Dendritic cell treated with granulocyte-macrophage colony-stimulating factor and Interleukin-4, amounts not matched to agents 40 ng/mL and 50 ng/mL, for 4 days (primary cell): Measurements from ENCODE around the gene ITSN1.

Source experiments
- H3K27ac Mint-ChIP-seq: one replicate; pipeline ENCODE4 v1.8.0; 2022; ENCODE audit warnings: mild to moderate bottlenecking, mixed read lengths
- H3K27me3 Mint-ChIP-seq: one replicate; pipeline ENCODE4 v1.8.0; 2022; ENCODE audit warnings: mild to moderate bottlenecking, mixed read lengths
- H3K36me3 Mint-ChIP-seq: one replicate; pipeline ENCODE4 v1.8.0; 2022; ENCODE audit warnings: low read depth, mixed read lengths
- H3K4me1 Mint-ChIP-seq: one replicate; pipeline ENCODE4 v1.8.0; 2022; ENCODE audit warnings: low read depth, mixed read lengths
- H3K4me3 Mint-ChIP-seq: one replicate; pipeline ENCODE4 v1.8.0; 2022; ENCODE audit warnings: mild to moderate bottlenecking, moderate library complexity, mixed read lengths
- H3K9me3 Mint-ChIP-seq: one replicate; pipeline ENCODE4 v1.8.0; 2022; ENCODE audit warnings: mixed read lengths
- intact Hi-C: fragments of 100-400 bp; cut with micrococcal nuclease; formaldehyde crosslinking; loops from one replicate; pipeline ENCODE4 v1.15.0; 2022

ITSN1 gene

DNA sequence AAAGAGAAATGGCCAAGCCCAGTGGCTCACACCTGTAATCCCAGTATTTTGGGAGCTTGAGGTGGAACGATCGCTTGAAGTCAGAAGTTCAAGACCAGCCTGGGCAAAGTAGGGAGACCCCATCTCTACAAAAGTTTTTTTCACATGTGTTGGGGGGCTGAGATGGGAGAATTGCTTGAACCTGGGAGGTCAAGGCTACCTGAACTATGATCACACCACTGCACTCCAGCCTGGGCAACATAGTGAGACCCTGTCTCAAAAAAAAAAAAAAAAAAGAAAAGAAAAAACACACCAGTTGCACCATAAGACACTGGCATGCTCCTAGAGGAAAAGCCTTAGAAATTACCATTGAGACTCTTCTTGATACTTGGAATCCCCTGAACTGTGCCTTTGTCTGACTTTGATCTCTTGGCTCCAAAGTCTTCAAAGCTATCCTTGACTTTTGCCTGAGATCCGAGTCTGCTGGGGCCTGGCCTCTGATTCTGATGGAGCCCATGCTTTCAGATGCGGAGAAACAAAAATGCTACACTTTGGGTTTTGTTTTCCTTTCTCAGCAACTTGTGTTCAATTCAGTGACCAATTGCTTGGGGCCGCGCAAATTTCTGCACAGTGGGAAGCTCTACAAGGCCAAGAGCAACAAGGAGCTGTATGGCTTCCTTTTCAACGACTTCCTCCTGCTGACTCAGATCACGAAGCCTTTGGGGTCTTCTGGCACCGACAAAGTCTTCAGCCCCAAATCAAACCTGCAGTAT, 239.6 kb downstream of the ITSN1 start:
- intact Hi-C loops: no loop called here
- H3K4me1 Mint-ChIP-seq: no peaks in the 10 kb centered on the region
- H3K9me3 Mint-ChIP-seq: no peaks in the 10 kb centered on the region
- H3K27me3 Mint-ChIP-seq: no peaks in the 10 kb centered on the region
- no peaks in the 10 kb centered on the region for H3K36me3 Mint-ChIP-seq
- no peak overlapping the region for H3K27ac Mint-ChIP-seq
- no peak overlapping the region for H3K4me3 Mint-ChIP-seq

DNA sequence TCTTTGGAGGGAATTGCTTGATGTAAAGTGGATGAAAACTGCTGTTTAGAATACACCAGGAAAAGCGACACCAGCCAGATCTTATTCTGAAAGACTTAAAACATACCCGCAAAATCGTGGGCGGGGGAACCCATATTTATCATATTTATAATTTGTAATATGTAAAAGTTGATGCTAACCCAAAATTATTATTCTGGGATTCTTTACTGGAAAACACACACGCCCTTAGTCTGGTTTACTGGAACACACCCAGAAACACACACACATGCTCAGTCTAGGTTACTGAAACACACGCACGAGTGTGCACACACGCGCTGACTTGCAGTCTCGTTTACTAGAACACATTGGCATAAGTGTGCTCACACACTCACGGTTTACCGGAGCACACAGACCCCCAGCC, 240.8 kb downstream of the ITSN1 start:
- Mint-ChIP-seq H3K4me1 (no peaks in the 10 kb centered on the region), H3K4me3 (no peak overlapping the region), H3K27ac (no peak overlapping the region), H3K9me3 (no peaks in the 10 kb centered on the region), H3K36me3 (no peaks in the 10 kb centered on the region), H3K27me3 (no peaks in the 10 kb centered on the region)
- intact Hi-C loops: no loop called here

DNA sequence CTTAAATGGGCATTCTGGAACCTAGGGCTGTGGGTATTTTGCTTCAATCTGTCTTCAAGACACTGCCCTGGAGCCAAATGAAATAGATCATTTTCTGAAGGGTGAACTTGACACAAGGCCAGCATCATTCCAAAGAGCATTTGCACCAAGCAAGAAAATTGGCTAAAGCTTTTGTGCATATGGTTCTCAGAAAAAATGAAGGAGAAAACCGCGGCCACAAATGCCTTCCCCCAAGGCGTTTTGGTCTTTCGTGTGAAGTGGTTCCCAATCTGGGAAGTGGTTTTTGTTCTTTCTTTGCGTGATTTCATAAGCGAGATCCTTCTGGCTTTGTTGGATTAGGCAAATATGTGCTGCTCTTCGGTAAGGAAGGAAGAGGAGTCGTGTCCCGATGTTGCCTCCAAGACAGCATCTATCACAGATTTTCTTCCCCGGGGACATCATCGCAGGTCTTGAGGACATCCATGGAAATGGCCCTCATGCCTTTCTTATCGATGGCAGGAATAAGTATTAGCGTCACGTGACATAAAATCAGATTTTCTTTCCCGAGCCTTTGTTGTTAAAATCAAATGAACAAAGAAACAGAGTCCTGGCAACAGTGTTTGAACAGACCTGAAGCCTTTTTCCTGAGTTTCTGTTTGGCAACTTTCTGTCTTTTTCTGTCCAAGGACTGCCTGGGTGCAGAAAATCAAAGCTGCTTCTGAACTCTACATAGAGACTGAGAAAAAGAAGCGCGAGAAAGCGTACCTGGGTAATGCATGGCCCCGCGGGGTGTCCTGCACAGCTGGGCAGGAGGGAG, 242.3 kb downstream of the ITSN1 start:
- Mint-ChIP-seq H3K9me3 (no peaks in the 10 kb centered on the region), H3K4me3 (no peak overlapping the region), H3K27ac (no peak overlapping the region), H3K36me3 (no peaks in the 10 kb centered on the region), H3K4me1 (no peaks in the 10 kb centered on the region), H3K27me3 (no peaks in the 10 kb centered on the region)
- intact Hi-C loops: no loop called here

- intact Hi-C loops: no loop called here
- no peak overlapping the region for H3K4me3 Mint-ChIP-seq
- H3K27ac Mint-ChIP-seq: no peak overlapping the region
These were observed 242.8 kb downstream of the ITSN1 start for GRCh38 chr21:33885172-33885514.

GRCh38 chr21:33886321-33886720, 244.0 kb downstream of the ITSN1 start:
- no peaks in the 10 kb centered on the region for H3K36me3 Mint-ChIP-seq

More at GRCh38 chr21:33885172-33885514, 242.8 kb downstream of the ITSN1 start:
- Mint-ChIP-seq H3K27me3 (no peaks in the 10 kb centered on the region), H3K36me3 (no peaks in the 10 kb centered on the region), H3K9me3 (no peaks in the 10 kb centered on the region), H3K4me1 (no peaks in the 10 kb centered on the region)

DNA sequence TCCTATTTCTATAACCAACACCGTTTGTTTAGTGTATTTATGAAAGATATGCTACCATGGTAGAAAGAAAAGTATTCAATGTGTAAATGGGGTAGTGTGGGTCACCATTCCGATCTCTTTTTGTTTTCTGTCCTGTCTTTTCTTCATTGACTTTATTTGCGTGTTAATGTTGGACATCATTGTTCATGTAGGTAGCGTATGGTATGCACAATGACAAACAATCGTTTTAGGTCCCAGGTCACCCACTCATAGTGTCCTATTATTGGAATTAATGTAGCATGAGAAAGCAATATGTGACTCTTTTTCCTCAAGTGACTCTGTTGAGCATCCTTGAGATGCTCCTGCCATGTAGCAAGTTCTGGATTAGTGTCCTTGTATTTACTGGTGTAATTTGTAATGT, 247.9 kb downstream of the ITSN1 start:
- Mint-ChIP-seq H3K27me3 (peaks cover 7% of the 10 kb centered on the region), H3K4me3 (no peak overlapping the region), H3K9me3 (no peaks in the 10 kb centered on the region), H3K27ac (no peak overlapping the region), H3K4me1 (peaks cover 8% of the 10 kb centered on the region), H3K36me3 (no peaks in the 10 kb centered on the region)
- intact Hi-C loops: loop anchor here (10.0 kb wide), 1 partner anchor 285 kb away; no protein-coding TSS in a partner anchor

More at GRCh38 chr21:33886321-33886720, 244.0 kb downstream of the ITSN1 start:
- Mint-ChIP-seq H3K27ac (no peak overlapping the region), H3K9me3 (no peaks in the 10 kb centered on the region), H3K27me3 (no peaks in the 10 kb centered on the region), H3K4me3 (no peak overlapping the region), H3K4me1 (no peaks in the 10 kb centered on the region)
- intact Hi-C loops: no loop called here

- Mint-ChIP-seq H3K27ac (no peak overlapping the region), H3K9me3 (no peaks in the 10 kb centered on the region), H3K27me3 (peaks cover 12% of the 10 kb centered on the region), H3K4me1 (peaks cover 12% of the 10 kb centered on the region), H3K4me3 (no peak overlapping the region), H3K36me3 (no peaks in the 10 kb centered on the region)
- intact Hi-C loops: loop anchor here (10.0 kb wide), 1 partner anchor 288 kb away; no protein-coding TSS in a partner anchor
These were observed 250.6 kb downstream of the ITSN1 start for GRCh38 chr21:33892853-33893252.

DNA sequence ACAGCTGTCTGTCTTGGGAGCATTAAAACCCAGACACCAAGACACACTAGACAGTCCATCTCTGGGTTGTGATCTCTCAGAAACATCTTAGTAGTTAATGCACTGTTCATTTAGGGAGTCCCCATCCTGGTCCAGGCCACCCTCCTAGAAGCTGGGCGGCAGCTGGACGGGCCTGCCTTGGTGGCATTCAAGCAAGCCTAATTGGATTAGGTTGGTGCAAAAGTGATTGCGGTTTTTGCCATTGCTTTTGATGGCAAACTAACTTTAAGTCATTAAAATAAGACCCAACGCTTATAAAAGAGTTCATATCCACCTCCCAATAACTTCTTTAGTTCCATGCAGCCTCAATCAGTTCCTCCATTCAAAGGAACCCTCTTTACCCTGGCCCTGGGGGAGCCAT, 251.6 kb downstream of the ITSN1 start:
- no peak overlapping the region for H3K4me3 Mint-ChIP-seq
- intact Hi-C loops: loop anchor here (10.0 kb wide), 1 partner anchor 289 kb away; no protein-coding TSS in a partner anchor
- H3K27ac Mint-ChIP-seq: no peak overlapping the region
- peaks cover 12% of the 10 kb centered on the region for H3K27me3 Mint-ChIP-seq
- no peaks in the 10 kb centered on the region for H3K9me3 Mint-ChIP-seq
- no peaks in the 10 kb centered on the region for H3K36me3 Mint-ChIP-seq
- H3K4me1 Mint-ChIP-seq: peaks cover 12% of the 10 kb centered on the region

DNA sequence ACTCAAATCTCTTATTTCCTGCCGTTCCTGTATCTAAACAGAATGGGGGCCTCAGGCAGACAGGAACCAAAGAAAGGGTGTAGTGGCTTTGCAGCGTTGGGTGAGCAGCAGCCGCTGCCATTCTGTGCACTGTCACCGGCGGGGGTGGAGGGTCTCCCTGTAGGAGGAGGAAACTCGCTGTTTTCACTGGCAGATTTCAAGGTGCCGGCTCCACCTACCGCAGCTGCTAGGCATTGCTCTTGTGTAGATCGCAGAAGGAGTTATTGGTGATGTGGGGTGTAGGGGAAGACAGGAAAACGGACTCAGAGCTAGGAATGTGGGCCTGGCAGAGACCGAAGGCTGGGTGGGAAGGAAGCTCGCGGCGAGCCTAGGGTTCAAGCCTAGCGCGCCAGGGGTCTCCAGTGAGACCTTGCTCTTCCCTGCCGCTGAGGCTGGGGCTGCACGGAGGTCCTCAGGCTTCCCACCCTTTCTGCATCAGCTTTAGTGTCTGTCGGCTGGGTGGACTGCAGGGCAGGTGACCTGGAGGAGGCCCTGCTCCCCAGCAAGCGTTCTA, 252.5 kb downstream of the ITSN1 start:
- no peaks in the 10 kb centered on the region for H3K9me3 Mint-ChIP-seq
- H3K36me3 Mint-ChIP-seq: peaks cover 7% of the 10 kb centered on the region
- peaks cover 12% of the 10 kb centered on the region for H3K27me3 Mint-ChIP-seq
- peak overlapping the region; percentile 14 for H3K27ac Mint-ChIP-seq
- H3K4me1 Mint-ChIP-seq: peaks cover 12% of the 10 kb centered on the region
- intact Hi-C loops: loop anchor here (10.0 kb wide), 1 partner anchor 290 kb away; no protein-coding TSS in a partner anchor
- peak overlapping the region; percentile 50 for H3K4me3 Mint-ChIP-seq

DNA sequence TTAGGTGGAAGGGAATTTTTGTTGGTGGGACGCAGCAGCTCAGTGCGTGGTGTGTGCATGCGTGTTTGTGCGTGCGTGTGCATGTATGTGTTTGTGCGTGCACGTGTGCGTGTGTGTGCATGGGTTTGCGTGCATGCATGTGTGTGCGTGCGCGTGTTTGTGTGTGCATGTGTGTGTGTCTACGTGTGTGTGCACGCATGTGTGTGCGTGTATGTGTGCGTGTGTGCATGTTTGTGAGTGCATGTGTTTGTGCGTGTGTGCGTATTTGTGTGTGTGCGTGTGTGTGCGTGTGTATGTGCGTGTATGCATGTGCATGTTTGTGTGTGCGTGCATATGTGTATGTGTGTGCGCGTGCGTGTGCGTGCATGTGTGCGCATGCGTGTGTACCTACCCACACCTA, 253.1 kb downstream of the ITSN1 start:
- Mint-ChIP-seq H3K27ac (no peak overlapping the region), H3K4me1 (peaks cover 12% of the 10 kb centered on the region), H3K4me3 (no peak overlapping the region), H3K36me3 (peaks cover 8% of the 10 kb centered on the region), H3K9me3 (no peaks in the 10 kb centered on the region), H3K27me3 (peaks cover 12% of the 10 kb centered on the region)
- intact Hi-C loops: loop anchor here (10.0 kb wide), 1 partner anchor 291 kb away; no protein-coding TSS in a partner anchor

GRCh38 chr21:33896691-33897090, 254.4 kb downstream of the ITSN1 start:
- no peaks in the 10 kb centered on the region for H3K9me3 Mint-ChIP-seq
- H3K27ac Mint-ChIP-seq: no peak overlapping the region
- H3K4me3 Mint-ChIP-seq: no peak overlapping the region
- H3K4me1 Mint-ChIP-seq: peaks cover 12% of the 10 kb centered on the region
- H3K27me3 Mint-ChIP-seq: peaks cover 12% of the 10 kb centered on the region
- peaks cover 13% of the 10 kb centered on the region for H3K36me3 Mint-ChIP-seq
- intact Hi-C loops: loop anchor here (10.0 kb wide), 1 partner anchor 292 kb away; no protein-coding TSS in a partner anchor

DNA sequence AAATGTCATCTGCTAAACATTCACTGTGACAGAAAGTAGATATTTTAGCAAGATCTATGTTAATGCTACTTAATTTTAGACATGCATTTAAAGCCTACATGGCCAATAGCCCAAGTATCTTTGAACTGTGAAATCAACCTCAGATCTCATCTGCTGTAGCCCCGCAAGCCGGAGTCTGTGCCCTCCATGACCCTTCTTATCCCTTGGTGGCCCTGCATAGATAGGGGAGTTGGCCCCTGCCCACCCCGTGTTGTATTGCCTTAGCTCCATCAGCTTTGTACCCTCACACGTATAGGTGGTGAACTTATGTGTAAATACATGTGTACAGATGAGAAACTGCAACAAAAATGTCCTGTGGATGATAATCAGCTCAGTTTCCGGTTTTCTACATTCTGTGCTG, 254.8 kb downstream of the ITSN1 start:
- intact Hi-C loops: loop anchor here (10.0 kb wide), 1 partner anchor 292 kb away; no protein-coding TSS in a partner anchor
- Mint-ChIP-seq H3K4me3 (no peak overlapping the region), H3K36me3 (peaks cover 17% of the 10 kb centered on the region), H3K4me1 (peaks cover 12% of the 10 kb centered on the region), H3K27me3 (peaks cover 12% of the 10 kb centered on the region), H3K9me3 (no peaks in the 10 kb centered on the region), H3K27ac (no peak overlapping the region)

GRCh38 chr21:33897739-33898138, 255.4 kb downstream of the ITSN1 start:
- no peak overlapping the region for H3K4me3 Mint-ChIP-seq
- H3K4me1 Mint-ChIP-seq: peaks cover 12% of the 10 kb centered on the region
- intact Hi-C loops: loop anchor here (10.0 kb wide), 1 partner anchor 293 kb away; no protein-coding TSS in a partner anchor
- H3K36me3 Mint-ChIP-seq: peaks cover 23% of the 10 kb centered on the region
- H3K9me3 Mint-ChIP-seq: no peaks in the 10 kb centered on the region
- H3K27me3 Mint-ChIP-seq: peaks cover 12% of the 10 kb centered on the region
- no peak overlapping the region for H3K27ac Mint-ChIP-seq

GRCh38 chr21:33898586-33898985, 256.3 kb downstream of the ITSN1 start:
- Mint-ChIP-seq H3K27ac (no peak overlapping the region), H3K27me3 (peaks cover 12% of the 10 kb centered on the region), H3K4me3 (no peak overlapping the region), H3K9me3 (no peaks in the 10 kb centered on the region), H3K4me1 (peaks cover 12% of the 10 kb centered on the region), H3K36me3 (peaks cover 32% of the 10 kb centered on the region)
- intact Hi-C loops: loop anchor here (10.0 kb wide), 1 partner anchor 294 kb away; no protein-coding TSS in a partner anchor
